ENCODE measurements around the gene ZNF333. TPM values are rescaled to one million over a fixed set of nuclear protein-coding genes. Genes with fewer than 3 reads are reported as not detected.

The ZNF333 gene
- total RNA-seq, 1 donor from 2014 or later = 9.0 TPM

Other genes starting within 250 kb of the ZNF333 start
- 5.5 and 6.9 TPM in 2 replicates for gene PTGER1, start 214.7 kb upstream of the ZNF333 start, total RNA-seq
- 188 and 222 TPM in 2 replicates for gene GIPC1, start 193.9 kb upstream of the ZNF333 start, total RNA-seq
- 58.1 and 64.7 TPM in 2 replicates for gene DNAJB1, start 171.7 kb upstream of the ZNF333 start, total RNA-seq
- 52.8 and 55.0 TPM in 2 replicates for gene TECR, start 160.5 kb upstream of the ZNF333 start, total RNA-seq
- 350 and 363 TPM in 2 replicates for gene NDUFB7, start 118.0 kb upstream of the ZNF333 start, total RNA-seq
- 0.08 TPM in 1 of 2 replicates, not detected in the other for gene CLEC17A, start 107.0 kb upstream of the ZNF333 start, total RNA-seq
- gene ADGRE3, start 15.2 kb upstream of the ZNF333 start, total RNA-seq = not detected in 2 replicates
- 0.21 and 0.27 TPM in 2 replicates for gene ADGRE2, start 88.5 kb downstream of the ZNF333 start, total RNA-seq
- gene OR7A5, start 145.1 kb downstream of the ZNF333 start, total RNA-seq = not detected in 2 replicates
- gene OR7C1, start 145.1 kb downstream of the ZNF333 start, total RNA-seq = not detected in 2 replicates
- not detected in 2 replicates for gene OR7A10, start 158.9 kb downstream of the ZNF333 start, total RNA-seq
- not detected in 2 replicates for gene OR7A17, start 196.1 kb downstream of the ZNF333 start, total RNA-seq